GM18861 (cell line): ENCODE data around the gene NAA11.
"Not testable (repeated sequence)": the region's sequence is repeated elsewhere in the genome, so short reads cannot be mapped to it uniquely, and the experiment has no call there.

ENCODE experiments used
- ATAC-seq: cut with Tn5 transposase; IDR thresholded peaks from one replicate; pipeline ENCODE4 v1.9.1; 2021; ENCODE audit not compliant: unreplicated experiment

Gene NAA11

GRCh38 chr4:79311279-79311678 is 14.6 kb downstream of the NAA11 start:
- no peak for ATAC-seq

- no peak for ATAC-seq
These were observed 16.9 kb downstream of the NAA11 start for GRCh38 chr4:79308971-79309370.

GRCh38 chr4:79308137-79308536 is 17.7 kb downstream of the NAA11 start:
- no peak for ATAC-seq

DNA sequence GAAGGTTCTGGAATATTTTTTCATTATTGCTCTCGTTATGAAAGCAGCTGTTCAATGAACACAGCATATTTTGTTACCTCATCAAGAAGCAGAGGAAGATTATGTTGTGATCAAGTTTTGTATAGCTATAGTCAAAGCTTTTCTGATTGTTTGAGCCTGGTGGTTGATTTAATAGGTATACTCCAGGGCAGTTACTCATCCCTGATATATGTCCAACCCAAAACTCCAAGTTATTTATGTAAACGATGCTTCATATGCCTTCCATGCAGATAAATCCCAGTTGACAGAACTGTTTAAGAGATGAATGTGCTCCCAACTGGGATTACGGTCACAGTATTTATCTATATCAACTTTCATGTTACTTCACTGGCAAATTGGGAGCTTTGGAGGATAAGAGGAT is 19.1 kb downstream of the NAA11 start:
- ATAC-seq, result no peak

GRCh38 chr4:79300280-79300679 is 25.6 kb downstream of the NAA11 start:
- no peak for ATAC-seq

DNA sequence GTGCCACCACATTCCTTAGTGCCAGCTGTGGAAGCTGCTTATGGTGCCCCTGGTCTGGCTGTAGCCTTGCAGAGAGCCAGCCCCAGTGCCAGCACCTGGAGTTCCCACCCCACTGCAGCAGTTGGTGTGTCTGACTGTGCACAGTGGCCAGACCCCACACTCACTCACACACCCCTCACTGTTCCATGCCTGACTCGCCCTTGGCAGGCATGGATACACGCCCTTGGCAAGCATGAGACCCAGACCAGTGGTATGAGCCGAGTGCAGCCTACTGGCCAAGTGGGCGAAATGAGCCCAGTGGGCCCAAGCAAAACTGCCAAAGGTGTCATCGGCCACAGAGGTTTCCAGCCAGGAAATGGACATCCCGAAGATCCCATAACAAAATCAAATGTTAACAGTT is 27.4 kb downstream of the NAA11 start:
- no peak for ATAC-seq

- no peak for ATAC-seq
These were observed 27.8 kb downstream of the NAA11 start for GRCh38 chr4:79298027-79298426.

DNA sequence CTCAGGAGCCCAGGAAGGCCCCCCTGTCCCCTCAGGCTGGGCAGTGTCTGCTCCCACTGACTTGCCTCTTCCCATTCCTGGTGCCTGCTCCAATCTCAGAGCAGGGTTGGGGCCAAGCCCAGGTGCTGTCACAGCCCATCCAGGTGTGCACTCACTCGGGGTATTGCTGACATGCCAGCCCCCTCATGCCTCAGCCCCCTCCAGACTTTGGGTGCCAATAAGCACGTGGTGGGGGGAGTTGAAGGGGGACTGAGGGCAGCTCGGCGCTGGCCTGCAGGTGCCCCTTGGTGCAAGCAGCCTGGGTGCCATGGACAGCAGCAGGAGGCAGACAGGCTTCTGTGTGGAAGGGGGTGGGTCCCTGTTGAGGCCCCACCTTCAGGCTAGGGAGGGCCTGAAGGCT is 28.4 kb downstream of the NAA11 start:
- no peak for ATAC-seq

DNA sequence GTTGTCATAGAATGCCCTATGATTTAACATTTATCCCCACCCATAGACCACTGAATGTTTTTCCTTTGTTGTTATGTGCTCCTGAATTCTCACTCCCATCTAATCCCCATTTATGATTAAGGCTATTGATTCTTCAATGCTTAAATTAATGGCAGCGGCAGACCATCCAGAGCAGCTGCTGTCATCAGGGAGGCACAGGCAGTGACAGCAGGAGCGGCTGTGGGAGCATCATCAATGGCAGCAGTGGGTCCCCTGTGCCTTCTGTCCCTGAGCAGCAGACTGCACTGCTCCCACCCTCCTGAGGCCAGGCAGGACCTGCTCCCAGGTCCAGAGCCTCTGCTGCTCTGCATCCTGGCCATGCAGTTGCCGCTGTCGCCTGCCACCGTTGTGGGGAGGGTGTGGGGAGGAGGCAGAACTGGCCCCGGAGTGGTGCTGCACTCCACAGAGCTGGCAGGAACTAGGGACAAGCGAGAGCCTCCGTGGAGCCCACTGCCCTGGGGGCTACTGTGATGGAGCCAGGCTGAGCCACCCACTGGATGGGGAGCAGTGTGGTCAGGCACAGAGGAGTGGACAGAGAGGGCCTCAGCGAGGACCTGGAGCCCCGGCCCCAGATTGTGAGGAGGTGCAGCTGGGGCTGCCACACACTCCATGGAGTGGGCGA is 29.0 kb downstream of the NAA11 start:
- ATAC-seq, result no peak

DNA sequence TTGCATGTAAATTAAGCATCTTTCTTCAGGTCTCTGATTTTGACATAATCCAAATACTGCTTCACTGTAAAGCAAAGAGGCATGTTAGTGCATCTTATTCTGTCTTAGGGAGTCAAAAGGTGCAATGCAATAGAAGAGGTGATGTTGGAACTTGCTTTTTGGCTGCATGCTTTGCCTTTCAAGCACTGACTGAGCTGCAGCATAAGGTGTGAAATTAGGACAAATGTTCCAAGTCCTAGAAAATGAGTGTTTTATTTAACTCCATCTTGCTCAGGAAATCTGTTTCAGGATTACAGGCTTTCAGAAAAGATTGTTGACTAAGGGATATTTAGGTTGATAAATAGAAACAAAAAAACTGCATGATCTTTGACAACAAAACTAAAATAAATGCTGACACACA is 30.8 kb downstream of the NAA11 start:
- no peak for ATAC-seq

GRCh38 chr4:79294064-79294463 is 31.8 kb downstream of the NAA11 start:
- ATAC-seq, result no peak

GRCh38 chr4:79292008-79292407 is 33.9 kb downstream of the NAA11 start:
- no peak for ATAC-seq

- no peak for ATAC-seq
These were observed 35.5 kb downstream of the NAA11 start for GRCh38 chr4:79290376-79290775.

- ATAC-seq, result no peak
These were observed 37.7 kb downstream of the NAA11 start for GRCh38 chr4:79288185-79288584.

DNA sequence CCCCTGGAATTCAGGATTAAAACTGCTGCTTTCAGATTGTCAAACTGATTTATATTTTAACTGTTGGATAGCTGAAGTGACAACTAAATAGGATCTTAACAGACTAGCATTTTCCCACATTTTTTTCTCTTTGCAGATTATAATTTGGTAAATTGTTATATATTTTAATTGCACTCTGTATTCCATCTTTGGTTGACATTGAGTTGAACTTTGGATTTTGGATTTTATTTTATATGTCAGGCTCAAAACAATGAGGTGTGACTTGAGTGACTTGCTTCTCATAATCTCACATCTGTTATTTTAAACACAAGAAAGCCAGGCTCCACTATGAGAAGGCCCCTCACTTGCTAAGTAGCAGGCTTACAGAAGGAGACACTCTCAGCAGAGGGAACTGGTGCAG is 38.1 kb downstream of the NAA11 start:
- ATAC-seq, result no peak

DNA sequence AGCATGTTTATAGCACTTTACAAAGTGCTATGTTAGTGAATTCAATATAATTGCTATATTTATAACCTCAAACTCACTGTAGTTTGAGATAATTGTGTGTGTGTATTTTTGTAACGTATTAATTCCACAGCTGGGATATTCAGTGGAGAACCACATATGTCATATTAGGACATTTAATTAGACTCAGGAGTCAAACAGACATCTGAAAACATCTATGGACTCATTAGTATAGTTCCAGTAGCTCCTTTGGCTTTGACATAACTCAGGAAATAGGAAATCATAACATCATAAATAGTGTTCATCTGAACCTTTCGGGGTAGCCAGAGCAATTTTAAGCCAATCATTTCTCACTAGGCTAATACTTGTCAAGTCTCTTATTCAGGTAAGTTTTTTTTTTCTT is 38.8 kb downstream of the NAA11 start:
- ATAC-seq, result no peak

- ATAC-seq, result no peak
These were observed 44.1 kb downstream of the NAA11 start for GRCh38 chr4:79281566-79282359.

GRCh38 chr4:79277467-79277866 is 48.4 kb downstream of the NAA11 start:
- ATAC-seq, result not testable (repeated sequence)

DNA sequence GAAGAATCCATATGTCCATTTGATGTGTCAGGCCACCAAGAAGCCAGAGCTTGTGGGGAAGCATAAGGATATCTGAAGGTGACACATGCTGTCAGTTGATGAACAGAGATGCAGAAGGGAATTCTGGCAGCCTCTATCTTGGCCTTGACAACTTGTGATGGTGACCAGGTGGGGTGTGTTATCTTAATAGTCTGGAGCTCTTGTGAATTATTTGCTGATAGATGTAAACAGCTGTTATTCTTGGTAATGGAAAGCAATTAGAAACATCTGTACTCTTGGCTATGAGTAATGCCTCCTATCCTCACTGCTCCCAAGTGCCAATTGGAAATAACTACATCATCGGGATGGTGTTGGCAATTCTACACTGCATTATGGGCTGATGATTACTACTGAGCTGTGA is 51.9 kb downstream of the NAA11 start:
- no peak for ATAC-seq

DNA sequence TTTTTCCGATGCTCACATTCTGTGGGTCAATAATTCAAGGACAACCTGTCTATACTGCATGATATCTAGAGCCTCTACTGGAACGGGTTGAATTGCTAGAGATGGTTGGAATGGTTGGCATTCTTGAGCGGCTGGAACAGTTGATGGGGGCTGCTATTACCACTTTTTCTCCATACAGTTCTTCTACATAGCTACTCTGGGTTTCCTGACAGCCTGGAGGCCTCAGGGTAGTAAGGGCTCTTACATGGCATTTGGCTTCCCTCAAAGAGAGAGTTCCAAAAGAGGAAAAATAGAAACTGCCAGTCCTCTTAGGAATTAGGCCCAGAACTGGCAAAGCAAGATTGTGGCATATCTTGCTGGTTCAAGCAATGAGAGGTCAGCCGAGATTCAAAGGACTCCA is 53.1 kb downstream of the NAA11 start:
- no peak for ATAC-seq

DNA sequence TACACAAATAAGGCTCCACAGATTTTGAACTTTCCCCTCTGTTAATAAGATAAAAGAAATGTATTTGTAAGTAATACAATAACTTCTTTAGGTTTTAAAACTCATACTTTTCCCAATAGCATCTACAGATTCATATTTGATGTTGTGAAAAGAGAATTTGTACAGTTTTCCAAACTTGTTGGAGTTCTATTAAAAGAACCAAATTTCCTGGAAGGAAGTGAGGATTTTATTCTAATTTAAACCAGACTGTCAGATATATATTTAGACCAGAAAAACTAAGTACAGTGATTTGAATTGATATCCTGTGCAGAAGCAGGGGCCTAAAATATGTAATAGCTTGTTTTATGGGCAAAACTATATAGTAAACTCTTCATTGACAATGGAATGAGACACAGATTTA is 53.7 kb downstream of the NAA11 start:
- ATAC-seq, result no peak

- ATAC-seq, result no peak
These were observed 58.2 kb downstream of the NAA11 start for GRCh38 chr4:79267671-79268070.
